B cell (primary cell): ENCODE data around the gene GYG2. TPM values are rescaled to one million over a fixed set of nuclear protein-coding genes. Genes with fewer than 3 reads are reported as not detected.

Source experiments
- ATAC-seq: fragments of 200-7000 bp; cut with Tn5 transposase; one replicate; pipeline ENCODE4 v1.10.0; 2021; ENCODE audit warnings: low read depth, mild to moderate bottlenecking, moderate number of reproducible peaks, moderate library complexity
- CTCF ChIA-PET: fragments of 350-600 bp; sonication (Branson Sonifier 250); formaldehyde crosslinking; loops from one replicate; lab custom pipeline; 2021; ENCODE audit warnings: antibody characterized with exemption, inconsistent platforms; lab: Charles Lee
- POLR2A ChIA-PET: fragments of 350-600 bp; sonication (Branson Sonifier 250); formaldehyde crosslinking; loops from one replicate; lab custom pipeline; 2021; ENCODE audit warnings: antibody characterized with exemption; lab: Charles Lee
- DNase-seq: peaks from one replicate; pipeline ENCODE4 v3.0.0; 2013
- H2AFZ ChIP-seq: 2 replicates; pipeline ENCODE4 v1.6.1; 2012; ENCODE audit warnings: mild to moderate bottlenecking, low read depth, low read length; ENCODE audit not compliant: insufficient read depth, poor library complexity, severe bottlenecking
- H3K27ac ChIP-seq, 2 donors: 1 replicate in 1 of 2; 2 replicates in 1 of 2; pipeline ENCODE4 v1.5.1; 2012 to 2013; ENCODE audit warnings: low read length in 2 of 2, mild to moderate bottlenecking in 2 of 2, moderate library complexity in 1 of 2
- H3K27me3 ChIP-seq, 4 experiments: fragments of 200-600 bp in 1 of 4; sonication (generic) in 1 of 4; replicated peaks in 1 of 4; 1 replicate in 2 of 4; 2 replicates in 2 of 4; pipeline versions ENCODE4 v1.6.1 to v1.7.0; 2013 to 2016; ENCODE audit warnings: low read length in 3 of 4, mild to moderate bottlenecking in 2 of 4, mixed read lengths in 1 of 4, moderate library complexity in 1 of 4; ENCODE audit not compliant: insufficient read depth in 4 of 4, control insufficient read depth in 3 of 4; ENCODE audit errors: control extremely low read depth in 1 of 4
- H3K36me3 ChIP-seq, 2 experiments: replicated peaks in 1 of 2; 1 replicate in 1 of 2; 2 replicates in 1 of 2; pipeline versions ENCODE4 v1.6.1 to v1.7.1; 2013; ENCODE audit warnings: low read length in 1 of 2; ENCODE audit not compliant: insufficient read depth in 2 of 2, control insufficient read depth in 1 of 2; ENCODE audit errors: control extremely low read depth in 1 of 2, extremely low read depth in 1 of 2
- H3K4me1 ChIP-seq, 2 donors: fragments of 200-600 bp in 1 of 2; sonication (generic) in 1 of 2; 1 replicate in 1 of 2; 2 replicates in 1 of 2; pipeline versions ENCODE4 v1.5.1 to v1.6.1; 2013 to 2017; ENCODE audit warnings: low read length in 2 of 2; ENCODE audit not compliant: control insufficient read depth in 2 of 2, insufficient read depth in 2 of 2
- H3K4me2 ChIP-seq: replicated peaks from 2 replicates; pipeline ENCODE3; 2012; ENCODE audit warnings: mild to moderate bottlenecking, low read depth, low read length; ENCODE audit not compliant: poor library complexity, severe bottlenecking
- H3K4me3 ChIP-seq, 5 experiments: fragments of 200-600 bp in 1 of 5; sonication (generic) in 1 of 5; 1 replicate in 3 of 5; 2 replicates in 2 of 5; pipeline versions ENCODE4 v1.5.1 to v1.7.0; 2011 to 2016; ENCODE audit warnings: low read length in 4 of 5, mild to moderate bottlenecking in 4 of 5, low read depth in 2 of 5, control low read depth in 1 of 5, moderate library complexity in 1 of 5; ENCODE audit not compliant: insufficient read depth in 1 of 5; ENCODE audit errors: control extremely low read depth in 1 of 5, extremely low read depth in 1 of 5
- H3K79me2 ChIP-seq: fragments of 200-600 bp; sonication (generic); one replicate; pipeline ENCODE4 v1.6.0; 2016; ENCODE audit warnings: low read length; ENCODE audit not compliant: control insufficient read depth, insufficient read depth
- H3K9ac ChIP-seq: fragments of 200-600 bp; sonication (generic); 2 replicates; pipeline ENCODE4 v1.6.1; 2017; ENCODE audit warnings: mild to moderate bottlenecking, low read length, moderate library complexity
- H3K9me3 ChIP-seq, 3 donors: one replicate each; pipeline versions ENCODE4 v1.6.1 to v1.7.1; 2013; ENCODE audit warnings: low read length in 2 of 3; ENCODE audit not compliant: control insufficient read depth in 2 of 3, insufficient read depth in 1 of 3; ENCODE audit errors: control extremely low read depth in 1 of 3
- H4K20me1 ChIP-seq: 2 replicates; pipeline ENCODE4 v1.6.0; 2012; ENCODE audit warnings: mild to moderate bottlenecking, low read length; ENCODE audit not compliant: insufficient read depth, control insufficient read depth, poor library complexity, severe bottlenecking
- H3K27ac Mint-ChIP-seq: one replicate; pipeline ENCODE4 v1.8.0; 2021; ENCODE audit warnings: mixed read lengths
- H3K27me3 Mint-ChIP-seq: one replicate; pipeline ENCODE4 v1.8.0; 2021; ENCODE audit warnings: mixed read lengths
- H3K4me1 Mint-ChIP-seq: one replicate; pipeline ENCODE4 v1.8.0; 2021; ENCODE audit warnings: mixed read lengths
- H3K4me3 Mint-ChIP-seq: one replicate; pipeline ENCODE4 v1.8.0; 2021; ENCODE audit warnings: mixed read lengths
- H3K9me3 Mint-ChIP-seq: one replicate; pipeline ENCODE4 v1.8.0; 2022; ENCODE audit warnings: mixed read lengths; ENCODE audit not compliant: insufficient read depth
- CTCF ChIP-seq: fragments of 200-600 bp; IDR thresholded peaks from one replicate; pipeline ENCODE4 v1.8.0; 2022; ENCODE audit warnings: antibody characterized with exemption, mild to moderate bottlenecking
- EZH2 ChIP-seq: IDR thresholded peaks from 2 replicates; pipeline ENCODE4 v1.6.1; 2012; ENCODE audit warnings: borderline replicate concordance, low read depth, mild to moderate bottlenecking, moderate library complexity, low read length; ENCODE audit not compliant: insufficient read depth, poor library complexity, severe bottlenecking
- WGBS: methylation state at CpG from one replicate; pipeline ENCODE4 v1.1.5; 2013; ENCODE audit warnings: missing lambda C conversion rate; ENCODE audit not compliant: insufficient coverage; 5-methylcytosine and 5-hydroxymethylcytosine counted together
- intact Hi-C: fragments of 100-400 bp; cut with micrococcal nuclease; formaldehyde crosslinking; loops from one replicate; pipeline ENCODE4 v1.10.0; 2022
- polyA plus RNA-seq: library from polyadenylated mRNA; depleted of rRNA; stranded (reverse); fragments of >200 nt; gene quantifications from 2 replicates; pipeline ENCODE4 v1.2.3, GENCODE V29; 2012
- total RNA-seq, 2 donors: library from RNA; stranded (reverse); fragments of 120-200 nt in 1 of 2; gene quantifications; 1 replicate in 1 of 2; 2 replicates in 1 of 2; pipeline versions ENCODE4 v1.2.3 to v1.2.4, GENCODE V29; 2013 to 2022

Gene GYG2
- total and polyA plus RNA-seq, 2 donors (not counting 1 experiment from before 2014, with no cell fraction given) = not detected

GRCh38 chrX:2820136-2820771, 8.5 kb upstream of the GYG2 start:
- Histone ChIP-seq H3K4me1 (no peaks in the 10 kb centered on the region), H3K27ac (no peak overlapping the region), H3K36me3 (no peaks in the 10 kb centered on the region), H3K79me2 (no peaks in the 10 kb centered on the region), H3K4me2 (no peak overlapping the region), H3K9ac (no peak overlapping the region), H4K20me1 (no peaks in the 10 kb centered on the region), H3K4me3 (no peak overlapping the region), H2AFZ (no peak overlapping the region), H3K27me3 (peaks cover 0 to 5% (median 0%) of the 10 kb centered on the region in 4 experiments), H3K9me3 (no peaks in the 10 kb centered on the region)
- CTCF ChIA-PET = interaction anchor here (0.6 kb wide), 1 partner anchor 8 kb away, joined by 3 read pairs; no protein-coding TSS in a partner anchor
- no peaks in the 10 kb centered on the region for H3K4me1 Mint-ChIP-seq
- peaks cover 2% of the 10 kb centered on the region for H3K27me3 Mint-ChIP-seq
- no peak for ATAC-seq
- no peaks in the 10 kb centered on the region for H3K9me3 Mint-ChIP-seq
- intact Hi-C loops = no loop called here
- DNase-seq = no peak
- WGBS = 33% methylated on average over 3 of the region's 8 CpGs
- TF ChIP-seq CTCF = no peak
- TF ChIP-seq EZH2 = no peak
- no peak overlapping the region for H3K4me3 Mint-ChIP-seq
- no peak overlapping the region for H3K27ac Mint-ChIP-seq
- POLR2A ChIA-PET = no interaction called here

- Mint-ChIP-seq H3K9me3 (no peaks in the 10 kb centered on the region), H3K27ac (no peak overlapping the region), H3K4me1 (no peaks in the 10 kb centered on the region), H3K27me3 (peaks cover 2% of the 10 kb centered on the region), H3K4me3 (no peak overlapping the region)
- no CpG with 5 or more reads among the region's 13 CpGs for WGBS
- DNase-seq (no peak), ATAC-seq (no peak)
- H3K4me2 ChIP-seq = no peak overlapping the region
- H3K27me3 ChIP-seq = peaks cover 0 to 16% (median 3%) of the 10 kb centered on the region in 4 experiments
- TF ChIP-seq EZH2 (no peak), CTCF (no peak)
- CTCF ChIA-PET = no interaction called here
- H3K27ac ChIP-seq = no peak overlapping the region
- POLR2A ChIA-PET = no interaction called here
- peaks cover 0 to 4% (median 3%) of the 10 kb centered on the region in 3 donors for H3K9me3 ChIP-seq
- H2AFZ ChIP-seq = no peak overlapping the region
- no peaks in the 10 kb centered on the region for H4K20me1 ChIP-seq
- H3K79me2 ChIP-seq = no peaks in the 10 kb centered on the region
- H3K4me3 ChIP-seq = no peak overlapping the region
- H3K4me1 ChIP-seq = no peaks in the 10 kb centered on the region
- no peak overlapping the region for H3K9ac ChIP-seq
- intact Hi-C loops = no loop called here
- no peaks in the 10 kb centered on the region for H3K36me3 ChIP-seq
These were observed 4.8 kb upstream of the GYG2 start for GRCh38 chrX:2823795-2824386.
